HepG2 (cell line): ENCODE results near the gene SLC43A3. TPM values are rescaled to one million over a fixed set of nuclear protein-coding genes. Genes with fewer than 3 reads are reported as not detected.

ENCODE experiments used
- ATAC-seq: fragments of 200-7000 bp; cut with Tn5 transposase; 3 replicates; pipeline ENCODE4 v1.9.1; 2020; ENCODE audit warnings: mild to moderate bottlenecking, moderate library complexity
- BruUV-seq: library from RNA; stranded (reverse); fragments of 400-500 nt; replicated peaks from 2 replicates; lab custom pipeline; 2021; lab: Mats Ljungman, UMichigan
- CTCF ChIA-PET: fragments of 300-600 bp; formaldehyde crosslinking; extraction: SDS; loops from one replicate; lab custom pipeline; 2021; ENCODE audit warnings: low total read pairs, inconsistent platforms, low intra/inter-chr PET ratio; lab: Yijun Ruan, JAX
- POLR2A ChIA-PET: fragments of 350-600 bp; sonication (Branson Sonifier 250); formaldehyde crosslinking; loops from one replicate; lab custom pipeline; 2020; ENCODE audit warnings: antibody characterized with exemption, inconsistent platforms; lab: Yijun Ruan, JAX
- DNase-seq: peaks from one replicate; pipeline ENCODE4 v3.0.0-alpha.2; 2015; ENCODE audit warnings: low spot score
- FAIRE-seq: peaks from 3 replicates; lab custom pipeline; 2011; peaks lifted over from hg19 to GRCh38; lab: Jason Lieb, UNC
- H2AFZ ChIP-seq: one replicate; pipeline ENCODE4 v1.6.1; 2011; ENCODE audit warnings: low read length, inconsistent platforms
- H3K27ac ChIP-seq: fragments of 300-600 bp; 3 replicates; pipeline ENCODE4 v1.8.0; 2011; ENCODE audit warnings: mixed run types, mild to moderate bottlenecking, mixed read lengths, low read length, inconsistent platforms; ENCODE audit not compliant: insufficient read depth; ENCODE audit errors: extremely low read length
- H3K27me3 ChIP-seq, 2 experiments: fragments of 200-600 bp in 1 of 2; 2 replicates in 1 of 2; 3 replicates in 1 of 2; pipeline versions ENCODE4 v1.6.0 to v1.8.0; 2011; ENCODE audit warnings: low read length in 2 of 2, mild to moderate bottlenecking in 2 of 2, moderate library complexity in 2 of 2, inconsistent platforms in 1 of 2; ENCODE audit not compliant: insufficient read depth in 2 of 2, control insufficient read depth in 1 of 2
- H3K36me3 ChIP-seq, 2 experiments: fragments of 200-600 bp in 1 of 2; replicated peaks in 1 of 2; 2 replicates in 1 of 2; 3 replicates in 1 of 2; pipeline versions ENCODE4 v1.5.1 to v1.8.0; 2011; ENCODE audit warnings: low read length in 2 of 2, inconsistent platforms in 1 of 2; ENCODE audit not compliant: insufficient read depth in 2 of 2, control insufficient read depth in 1 of 2
- H3K4me1 ChIP-seq: 2 replicates; pipeline ENCODE4 v1.5.1; 2012; ENCODE audit warnings: low read length, inconsistent platforms; ENCODE audit not compliant: insufficient read depth
- H3K4me2 ChIP-seq: 2 replicates; pipeline ENCODE4 v1.6.0; 2011; ENCODE audit warnings: low read depth, low read length, inconsistent platforms
- H3K4me3 ChIP-seq, 3 experiments: fragments of 200-600 bp in 1 of 3; sonication (generic), shearing (Covaris generic) in 1 of 3; replicated peaks in 1 of 3; 2 replicates each; pipeline ENCODE4 v1.5.1; 2011 to 2016; ENCODE audit warnings: low read length in 3 of 3, inconsistent platforms in 2 of 3, low read depth in 2 of 3, mild to moderate bottlenecking in 2 of 3, control low read depth in 1 of 3, mixed read lengths in 1 of 3; ENCODE audit not compliant: insufficient read depth in 1 of 3
- H3K79me2 ChIP-seq: one replicate; pipeline ENCODE4 v1.6.1; 2011; ENCODE audit warnings: low read length, inconsistent platforms; ENCODE audit not compliant: insufficient read depth
- H3K9ac ChIP-seq: 2 replicates; pipeline ENCODE4 v1.6.0; 2011; ENCODE audit warnings: mild to moderate bottlenecking, low read depth, low read length, inconsistent platforms; ENCODE audit not compliant: insufficient read depth
- H3K9me3 ChIP-seq: 2 replicates; pipeline ENCODE4 v1.5.1; 2012; ENCODE audit warnings: mild to moderate bottlenecking, low read length
- H4K20me1 ChIP-seq: 2 replicates; pipeline ENCODE4 v1.6.0; 2011; ENCODE audit warnings: inconsistent platforms, mild to moderate bottlenecking, low read length, moderate library complexity; ENCODE audit not compliant: insufficient read depth
- ELK4 ChIP-seq: sonication (generic); formaldehyde crosslinking; IDR thresholded peaks from 2 replicates; pipeline ENCODE4 v1.9.0; 2021; ENCODE audit warnings: missing genetic modification reagents, borderline replicate concordance
- GATA4 ChIP-seq: sonication (generic); IDR thresholded peaks from 2 replicates; pipeline ENCODE4 v1.6.1; 2016; ENCODE audit warnings: antibody characterized with exemption, low read depth, borderline replicate concordance
- ISX ChIP-seq: sonication (generic); formaldehyde crosslinking; conservative IDR thresholded peaks from 2 replicates; pipeline ENCODE4 v1.5.0; 2020; ENCODE audit warnings: missing genetic modification reagents
- LBX2 ChIP-seq: sonication (generic); formaldehyde crosslinking; IDR thresholded peaks from 2 replicates; pipeline ENCODE4 v1.5.0; 2020; ENCODE audit warnings: missing genetic modification reagents, mild to moderate bottlenecking, borderline replicate concordance
- MEF2D ChIP-seq: sonication (generic); formaldehyde crosslinking; IDR thresholded peaks from 2 replicates; pipeline ENCODE4 v1.5.1; 2020; ENCODE audit warnings: mild to moderate bottlenecking, missing genetic modification reagents
- MLXIP ChIP-seq: sonication (generic); formaldehyde crosslinking; IDR thresholded peaks from 2 replicates; pipeline ENCODE4 v1.9.0; 2021; ENCODE audit warnings: missing genetic modification reagents, borderline replicate concordance
- MXD3 ChIP-seq: IDR thresholded peaks from 2 replicates; pipeline ENCODE4 v1.6.1; 2016; ENCODE audit warnings: mild to moderate bottlenecking, missing biosample characterization, missing genetic modification reagents
- PBX3 ChIP-seq: sonication (generic); formaldehyde crosslinking; IDR thresholded peaks from 2 replicates; pipeline ENCODE4 v1.8.1; 2023; ENCODE audit warnings: missing genetic modification reagents, inconsistent platforms, borderline replicate concordance
- RARG ChIP-seq: sonication (generic); formaldehyde crosslinking; IDR thresholded peaks from 2 replicates; pipeline ENCODE4 v1.4.0; 2020; ENCODE audit warnings: low read depth, mild to moderate bottlenecking, missing genetic modification reagents
- SAFB2 ChIP-seq: sonication (generic); formaldehyde crosslinking; IDR thresholded peaks from 2 replicates; pipeline ENCODE4 v1.5.1; 2020; ENCODE audit warnings: missing genetic modification reagents, low read depth, mild to moderate bottlenecking, borderline replicate concordance
- SMC3 ChIP-seq: IDR thresholded peaks from 2 replicates; pipeline ENCODE4 v1.6.1; 2011; ENCODE audit warnings: low read length, improper control_type of control experiment
- TFDP1 ChIP-seq: IDR thresholded peaks from 2 replicates; pipeline ENCODE4 v1.6.1; 2016; ENCODE audit warnings: missing compliant biosample characterization, missing genetic modification reagents, borderline replicate concordance
- ZFP90 ChIP-seq: sonication (generic); formaldehyde crosslinking; IDR thresholded peaks from 2 replicates; pipeline ENCODE4 v1.8.0; 2022; ENCODE audit warnings: missing genetic modification reagents, mild to moderate bottlenecking, inconsistent platforms, borderline replicate concordance
- ZNF446 ChIP-seq: sonication (generic); formaldehyde crosslinking; IDR thresholded peaks from 2 replicates; pipeline ENCODE4 v1.5.0; 2020; ENCODE audit warnings: mild to moderate bottlenecking, missing genetic modification reagents
- ZNF569 ChIP-seq: sonication (generic); formaldehyde crosslinking; IDR thresholded peaks from 2 replicates; pipeline ENCODE4 v1.5.0; 2020; ENCODE audit warnings: mild to moderate bottlenecking, missing genetic modification reagents, moderate library complexity, borderline replicate concordance
- ZNF615 ChIP-seq: sonication (generic); formaldehyde crosslinking; IDR thresholded peaks from 2 replicates; pipeline ENCODE4 v1.5.0; 2020; ENCODE audit warnings: mild to moderate bottlenecking, missing genetic modification reagents, borderline replicate concordance
- ZNF879 ChIP-seq: sonication (generic); formaldehyde crosslinking; IDR thresholded peaks from 2 replicates; pipeline ENCODE4 v1.8.1; 2023; ENCODE audit warnings: missing genetic modification reagents
- WGBS: methylation state at CpG from one replicate; pipeline ENCODE4 v1.1.6; 2017; ENCODE audit warnings: low lambda C conversion rate; 5-methylcytosine and 5-hydroxymethylcytosine counted together
- in situ Hi-C: cut with HindIII; loops from 2 replicates; pipeline ENCODE4 v1.10.0; 2017; ENCODE audit warnings: low pct_unique_long_range_greater_than_20kb; ENCODE audit not compliant: extremely low pct_ligation_motif_present
- intact Hi-C: fragments of 100-400 bp; cut with micrococcal nuclease; formaldehyde crosslinking; loops from one replicate; pipeline ENCODE4 v1.10.0; 2022; ENCODE audit not compliant: unreplicated experiment
- polyA plus RNA-seq, 8 experiments: library from polyadenylated mRNA; depleted of rRNA in 3 of 8; stranded (reverse) in 7 of 8; unstranded in 1 of 8; fragments of >200 nt; fragmentation: Illumina TruSeq in 4 of 8; extraction: Trizol in 4 of 8; gene quantifications; 2 replicates each; pipeline versions ENCODE4 v1.2.1 to v1.2.3, GENCODE V29; 2011 to 2016; ENCODE audit warnings: low read depth in 4 of 8, missing spikeins in 1 of 8, mixed read lengths in 1 of 8; ENCODE audit not compliant: insufficient read depth in 1 of 8
- total RNA-seq, 5 experiments: library from RNA; depleted of rRNA; stranded (reverse); fragments of >200 nt; fragmentation: Illumina TruSeq; extraction: Trizol; gene quantifications; 2 replicates each; pipeline ENCODE4 v1.2.3, GENCODE V29; 2016; ENCODE audit warnings: low read depth in 1 of 5

The SLC43A3 gene
- total and polyA plus RNA-seq, 2 of the 13 experiments (the other 11 are each of a cell fraction or from before 2014, with no cell fraction given), result 2.6 TPM; not detected in 1

GRCh38 chr11:57370251-57370650, 56.7 kb downstream of the SLC43A3 start (continued):
- TF ChIP-seq TFDP1 (CRISPR knock-in tag) (no peak), PBX3 (CRISPR knock-in tag) (no peak), ZNF569 (CRISPR knock-in tag) (no peak), ISX (no peak), MXD3 (CRISPR knock-in tag) (no peak), ZFP90 (CRISPR knock-in tag) (no peak), ZNF879 (CRISPR knock-in tag) (no peak)

- Histone ChIP-seq H2AFZ (no peak overlapping the region), H4K20me1 (no peaks in the 10 kb centered on the region), H3K9ac (no peak overlapping the region), H3K27me3 (peaks cover 3 to 23% of the 10 kb centered on the region in 2 experiments), H3K4me3 (no peak overlapping the region), H3K36me3 (no peaks in the 10 kb centered on the region), H3K4me2 (no peak overlapping the region), H3K79me2 (no peaks in the 10 kb centered on the region), H3K27ac (no peak overlapping the region), H3K4me1 (no peaks in the 10 kb centered on the region), H3K9me3 (no peaks in the 10 kb centered on the region)
- CTCF ChIA-PET, result no interaction called here
- FAIRE-seq (no peak), ATAC-seq (no peak), DNase-seq (no peak)
- WGBS, result 20% methylated on average over 5 of the region's 5 CpGs
- POLR2A ChIA-PET, result no interaction called here
- intact Hi-C loops (no loop called here), in situ Hi-C loops (no loop called here)
- BruUV-seq, result no TSS peak
- no peak for TF ChIP-seq ZNF446 (CRISPR knock-in tag)
- no peak for TF ChIP-seq LBX2 (CRISPR knock-in tag)
- no peak for TF ChIP-seq GATA4
- no peak for TF ChIP-seq RARG
- TF ChIP-seq MEF2D (CRISPR knock-in tag), result no peak
- no peak for TF ChIP-seq MLXIP (CRISPR knock-in tag)
- no peak for TF ChIP-seq ZNF615 (CRISPR knock-in tag)
- TF ChIP-seq SMC3, result no peak
- TF ChIP-seq SAFB2, result no peak
- no peak for TF ChIP-seq ELK4 (CRISPR knock-in tag)
Observed at GRCh38 chr11:57368845-57369232, 58.1 kb downstream of the SLC43A3 start.
